Urothelium cell line (cell line): ENCODE results near the gene RECQL5.

ENCODE experiments used
- DNase-seq: peaks from one replicate; pipeline ENCODE4 v3.0.0; 2011; ENCODE audit warnings: low spot score, mixed read lengths
- FAIRE-seq: peaks from 2 replicates; lab custom pipeline; 2011; peaks lifted over from hg19 to GRCh38; lab: Jason Lieb, UNC

Gene RECQL5

DNA sequence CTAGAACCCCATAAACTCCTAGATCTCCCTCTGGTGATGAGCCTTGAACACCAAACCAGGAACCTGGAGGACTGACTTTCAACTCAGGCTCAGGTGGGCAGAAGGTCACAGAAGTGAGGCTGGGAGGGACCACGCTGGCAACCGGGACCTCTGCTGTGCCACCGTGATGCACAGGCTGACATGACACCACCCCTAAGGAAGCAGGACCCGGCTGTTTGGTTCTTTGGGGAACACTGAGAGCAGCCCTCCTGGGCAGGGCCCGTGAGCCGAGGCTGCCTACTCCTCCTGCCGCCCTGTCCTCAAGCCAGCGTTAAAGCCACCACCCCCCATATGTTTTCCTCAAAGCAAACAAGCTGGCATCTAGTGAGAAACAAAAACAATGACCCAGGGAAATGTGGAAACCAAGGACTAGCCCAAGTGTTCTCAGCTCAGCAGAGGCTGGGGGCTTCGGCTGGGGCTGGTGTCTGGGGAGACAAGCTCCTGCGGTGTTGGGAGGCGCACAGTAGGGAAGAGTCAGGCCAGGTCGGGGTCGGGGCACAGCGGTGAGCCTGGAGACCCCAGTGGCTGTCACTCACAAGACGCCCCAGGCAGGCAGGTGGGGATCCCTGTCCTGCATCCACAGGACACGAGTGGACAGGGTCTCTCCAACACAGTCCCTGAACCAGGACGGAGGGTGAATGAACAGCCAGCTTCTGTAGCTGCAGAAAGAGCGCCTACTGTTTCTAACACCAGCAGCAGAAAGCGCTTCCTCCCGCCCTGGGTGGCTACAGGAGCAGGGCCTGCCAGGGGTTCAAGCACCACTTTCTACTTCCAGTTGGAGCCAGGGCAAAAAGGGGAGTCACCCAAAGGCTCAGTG, 32.0 kb downstream of the RECQL5 start:
- DNase-seq (no peak), FAIRE-seq (no peak)

DNA sequence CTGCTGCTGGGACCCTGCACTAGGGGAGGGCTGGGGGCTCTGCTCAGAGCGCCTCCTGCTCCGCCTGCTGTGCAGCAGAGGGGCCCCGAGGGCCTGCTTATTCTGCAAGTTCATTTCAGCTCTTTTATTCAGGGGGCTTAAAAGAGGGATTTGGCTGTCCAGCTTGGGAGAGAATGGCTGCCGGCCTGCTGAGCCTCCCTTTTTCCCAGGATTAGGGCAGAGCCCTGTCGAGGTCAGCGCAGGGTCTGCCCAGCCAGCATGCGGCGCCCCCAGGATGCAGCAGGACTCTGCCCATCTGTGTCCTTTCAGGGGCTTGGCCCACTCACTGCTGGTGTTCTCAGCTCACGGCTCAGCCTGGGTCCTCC, 32.6 kb downstream of the RECQL5 start:
- DNase-seq (no peak), FAIRE-seq (no peak)

DNA sequence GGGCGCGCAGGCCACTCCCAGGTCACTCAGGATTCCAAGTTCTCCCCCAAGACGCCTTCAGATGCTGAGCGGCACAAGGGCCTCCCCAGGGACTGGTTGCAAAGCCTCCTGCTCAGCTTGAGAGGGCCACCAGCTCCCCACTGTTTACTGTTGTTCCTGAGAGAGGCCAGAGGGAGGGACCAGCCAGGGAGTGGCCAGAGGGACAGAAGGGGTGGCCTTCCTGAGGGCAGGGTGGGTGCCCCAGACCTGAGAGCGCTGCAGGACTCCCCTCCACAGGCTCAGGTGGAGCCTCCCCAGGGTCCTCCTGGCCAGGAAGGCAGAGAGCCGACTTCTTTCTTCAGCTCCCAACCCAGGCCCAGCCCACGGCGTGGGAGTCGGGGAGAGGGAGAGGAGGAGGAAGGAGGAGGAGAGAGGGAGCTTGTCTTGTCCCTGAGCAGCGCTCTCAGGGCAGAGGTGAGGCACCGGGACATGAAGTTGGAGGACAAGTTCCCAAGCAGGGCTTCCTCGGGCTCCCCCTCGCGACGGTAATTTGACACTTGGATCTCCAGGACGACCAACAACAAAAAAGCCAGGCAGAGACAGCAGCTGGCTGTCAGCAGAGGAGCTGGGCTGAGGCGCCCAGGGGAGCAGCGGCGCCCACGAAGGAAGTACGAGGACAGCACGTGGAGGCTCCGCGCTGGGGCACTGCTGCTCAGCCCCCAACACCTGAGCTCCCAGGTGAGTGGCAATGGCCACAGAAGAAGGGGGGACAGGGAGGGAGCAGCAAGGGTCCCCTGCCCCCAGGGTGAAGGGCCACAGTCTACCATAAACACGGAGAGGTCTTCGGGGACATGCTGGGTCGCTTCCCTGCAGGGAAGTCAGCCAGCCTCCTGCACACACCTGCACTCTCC, 33.2 kb downstream of the RECQL5 start:
- FAIRE-seq (peak; percentile 94), DNase-seq (peak; percentile 97)

DNA sequence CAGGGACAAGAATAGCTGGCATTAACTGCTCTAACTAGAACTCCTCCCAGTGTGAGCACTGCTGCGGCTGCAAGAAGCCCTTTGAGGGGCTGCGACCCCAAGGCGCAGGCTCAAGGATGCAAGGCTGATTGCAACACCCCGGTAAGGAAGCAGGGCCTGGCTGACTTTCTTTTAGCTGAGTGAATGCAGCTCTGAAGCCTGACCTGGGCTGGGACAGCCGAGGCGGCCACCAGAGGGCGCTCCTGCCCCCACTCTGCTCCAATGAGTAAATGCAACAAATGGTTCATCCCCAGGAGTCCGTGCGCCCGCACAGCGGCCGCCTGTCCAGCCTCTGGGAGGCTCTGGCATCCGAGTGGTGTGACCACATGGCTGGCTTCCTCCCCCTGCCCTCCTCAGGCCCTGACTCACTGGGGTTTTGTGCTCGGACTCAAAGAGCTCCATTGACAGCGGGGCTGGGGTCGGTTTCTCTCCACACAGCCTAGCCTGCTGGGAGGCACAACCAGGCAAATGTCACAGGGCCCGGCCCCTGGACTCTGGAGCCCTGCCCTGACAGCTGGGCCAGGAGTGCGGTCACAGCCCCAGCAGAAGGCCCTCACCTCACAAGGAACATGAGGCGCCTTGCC, 34.0 kb downstream of the RECQL5 start, which contains the start of gene SMIM5:
SMIM5 (plus strand) TSS at position 572 of the 623 bp plus-strand sequence. CDS start 6,768 bp downstream, outside the sequence.
- FAIRE-seq (peak; percentile 81), DNase-seq (peak; percentile 93)

DNA sequence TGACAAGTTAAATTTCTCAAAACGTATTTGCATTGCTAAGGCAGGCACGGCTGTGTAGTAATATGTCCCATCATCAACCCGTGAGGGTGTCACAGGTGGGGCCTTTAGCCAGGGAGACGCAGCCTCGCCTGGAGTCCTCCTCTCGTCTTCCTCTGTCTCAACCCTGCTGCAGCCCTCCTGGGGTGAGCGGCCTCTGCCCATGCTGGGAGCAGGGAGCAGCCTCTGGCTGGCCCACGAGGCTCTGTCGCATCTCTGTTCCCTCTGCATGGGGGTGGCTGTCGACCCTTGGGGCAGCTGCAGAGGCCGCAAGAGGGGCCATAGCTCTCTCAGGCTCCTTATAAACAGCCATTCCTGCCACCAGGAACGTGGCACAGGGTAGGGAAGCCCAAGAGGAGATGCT, 34.5 kb downstream of the RECQL5 start:
- DNase-seq, result no peak
- peak; percentile 80 for FAIRE-seq

DNA sequence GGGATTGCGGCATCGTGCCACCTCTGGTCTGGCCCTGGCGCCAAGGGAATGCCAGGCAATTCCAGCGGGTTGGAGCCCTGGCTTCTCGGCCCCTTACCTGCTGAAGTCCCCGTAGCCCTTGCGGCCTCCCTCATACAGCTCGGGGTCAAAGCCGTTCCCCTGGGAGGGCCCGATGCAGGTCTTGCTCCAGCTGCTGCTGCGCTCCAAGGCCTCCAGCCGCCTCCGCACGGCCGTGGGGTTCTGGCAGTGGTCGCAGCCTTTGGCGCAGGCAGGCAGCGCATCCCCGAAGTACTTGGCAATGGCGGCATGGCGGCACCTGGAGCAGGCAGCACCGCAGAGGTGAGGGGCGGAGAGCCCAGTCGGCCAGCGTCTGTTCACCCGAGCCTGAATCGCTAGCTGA, 35.6 kb downstream of the RECQL5 start:
- FAIRE-seq (peak; percentile 52), DNase-seq (no peak)

DNA sequence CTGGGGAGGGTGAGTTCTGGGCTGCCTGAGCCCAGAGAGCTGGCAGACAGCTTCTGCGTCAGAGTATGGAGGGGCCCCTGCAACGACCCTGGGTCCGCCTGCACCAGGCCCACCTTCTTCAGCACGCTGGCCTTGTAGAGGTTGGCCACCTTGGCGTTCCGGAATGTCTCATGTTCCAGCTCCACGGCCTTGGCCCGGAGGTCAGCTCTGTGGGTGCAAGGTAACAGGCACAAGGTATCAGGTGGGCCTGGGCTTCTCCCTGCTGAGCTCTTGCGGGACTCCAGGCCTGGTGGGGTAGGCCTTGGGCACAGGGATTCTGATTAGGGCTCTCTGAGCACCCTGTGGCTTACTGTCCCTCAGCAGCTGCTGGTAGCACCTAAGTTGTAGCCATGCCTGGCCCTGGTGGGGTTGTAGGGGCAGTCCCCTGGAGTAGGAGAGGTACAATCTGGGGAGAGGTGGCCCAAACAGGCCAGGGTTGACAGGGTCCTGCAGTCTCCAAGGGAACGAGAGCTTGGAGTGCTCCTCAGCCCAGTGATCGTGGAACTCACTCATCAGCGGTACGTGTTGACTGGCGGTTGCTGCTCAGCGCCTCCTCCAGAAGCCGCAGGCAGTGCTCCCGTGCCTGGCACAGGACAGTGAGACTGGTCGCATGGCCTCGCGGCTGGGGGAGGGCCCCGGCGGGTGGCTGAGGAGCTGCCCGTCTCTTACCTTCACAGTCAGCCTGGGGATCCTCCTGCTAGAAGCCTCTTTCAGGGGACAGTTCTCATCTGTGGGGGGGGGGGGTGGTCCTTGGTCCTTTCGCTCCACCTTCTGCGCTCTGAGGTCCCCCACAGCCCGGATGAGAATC, 36.7 kb downstream of the RECQL5 start:
- no peak for FAIRE-seq
- no peak for DNase-seq

DNA sequence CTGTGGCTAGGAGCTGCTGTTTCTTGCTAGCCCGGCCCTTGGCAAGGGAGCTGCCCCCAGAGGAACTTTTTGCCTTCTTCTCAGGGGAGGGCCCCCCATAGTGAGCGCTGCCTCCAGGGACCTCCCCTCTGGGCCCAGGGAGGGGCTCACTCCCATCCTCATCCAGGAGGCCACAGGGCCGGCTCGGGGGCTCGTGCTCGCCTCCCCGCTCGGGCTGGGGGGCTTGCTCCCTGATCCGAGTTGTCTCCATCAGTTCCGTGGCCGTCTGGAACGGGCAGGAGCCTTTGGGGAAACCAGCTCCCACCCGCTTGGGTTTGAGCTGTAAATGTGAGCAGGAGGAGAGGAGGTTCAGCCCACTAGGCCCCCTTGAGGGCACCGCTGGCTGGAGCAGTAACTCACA, 37.8 kb downstream of the RECQL5 start:
- FAIRE-seq, result no peak
- DNase-seq, result no peak

DNA sequence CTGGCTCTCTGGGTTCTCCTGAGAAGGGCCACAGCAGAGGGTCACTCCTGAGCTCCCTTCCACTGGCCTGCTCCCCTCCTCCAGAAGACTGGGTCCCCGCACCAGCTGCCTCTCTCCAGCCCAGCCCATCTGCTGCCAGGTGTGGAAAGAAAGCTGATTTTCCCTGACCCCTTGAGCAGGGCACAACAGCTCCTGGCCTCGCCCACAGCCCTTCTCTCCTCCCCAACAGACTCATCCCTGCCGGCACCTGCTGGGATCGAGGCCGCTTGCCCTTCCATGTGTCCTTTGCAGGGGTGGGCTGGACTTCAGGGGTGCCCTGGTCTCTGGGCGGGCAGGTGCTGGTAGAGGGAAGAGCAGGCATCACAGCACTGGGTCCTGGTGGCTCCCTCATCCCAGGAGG, 38.5 kb downstream of the RECQL5 start:
- no peak for DNase-seq
- no peak for FAIRE-seq

DNA sequence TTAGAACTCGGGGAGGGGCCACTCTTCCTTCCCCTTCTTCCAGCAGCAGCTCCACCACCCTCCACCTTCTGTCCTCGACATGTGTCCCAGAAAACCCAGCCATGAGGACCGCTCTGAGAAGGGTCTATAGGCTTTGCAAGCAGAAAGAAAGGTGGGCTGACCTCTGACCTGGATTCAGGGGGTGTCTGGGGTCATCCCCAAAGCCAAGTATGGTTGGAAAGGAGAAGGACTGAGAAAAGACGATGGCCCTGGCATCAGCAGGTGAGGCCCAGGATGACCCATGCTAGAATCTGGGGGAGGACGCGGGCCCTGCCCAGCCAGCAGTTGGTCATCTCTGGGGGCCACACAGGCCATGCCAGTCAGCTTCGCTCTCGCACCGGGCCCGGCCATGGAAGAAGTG, 39.9 kb downstream of the RECQL5 start:
- no peak for FAIRE-seq
- no peak for DNase-seq

DNA sequence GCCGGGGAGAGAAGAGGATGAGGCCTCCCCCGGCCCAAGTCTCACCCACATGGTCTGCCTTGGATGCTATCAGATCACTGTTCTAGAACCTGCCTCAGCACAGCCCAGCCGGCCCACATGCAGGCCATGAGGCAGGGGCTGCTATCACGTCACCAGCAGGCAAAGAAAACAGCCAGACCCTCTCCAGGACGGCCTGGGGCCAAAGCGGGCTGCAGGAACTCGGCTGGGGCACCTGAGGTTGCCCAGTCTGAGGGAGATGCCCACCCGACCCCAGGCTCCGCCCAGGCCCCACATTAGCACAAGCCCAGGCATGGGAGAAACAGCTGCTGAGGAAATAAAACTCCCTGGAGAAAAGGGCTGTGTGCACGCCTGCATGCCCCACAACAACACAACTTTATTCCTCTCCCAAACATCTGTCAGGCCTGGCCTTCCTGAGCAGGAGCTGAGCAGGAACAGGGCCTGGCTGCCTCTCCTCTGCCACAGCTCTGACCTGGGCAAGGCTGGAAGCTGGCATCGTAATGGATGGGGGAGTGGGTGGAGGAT, 40.4 kb downstream of the RECQL5 start:
- DNase-seq, result no peak
- no peak for FAIRE-seq

DNA sequence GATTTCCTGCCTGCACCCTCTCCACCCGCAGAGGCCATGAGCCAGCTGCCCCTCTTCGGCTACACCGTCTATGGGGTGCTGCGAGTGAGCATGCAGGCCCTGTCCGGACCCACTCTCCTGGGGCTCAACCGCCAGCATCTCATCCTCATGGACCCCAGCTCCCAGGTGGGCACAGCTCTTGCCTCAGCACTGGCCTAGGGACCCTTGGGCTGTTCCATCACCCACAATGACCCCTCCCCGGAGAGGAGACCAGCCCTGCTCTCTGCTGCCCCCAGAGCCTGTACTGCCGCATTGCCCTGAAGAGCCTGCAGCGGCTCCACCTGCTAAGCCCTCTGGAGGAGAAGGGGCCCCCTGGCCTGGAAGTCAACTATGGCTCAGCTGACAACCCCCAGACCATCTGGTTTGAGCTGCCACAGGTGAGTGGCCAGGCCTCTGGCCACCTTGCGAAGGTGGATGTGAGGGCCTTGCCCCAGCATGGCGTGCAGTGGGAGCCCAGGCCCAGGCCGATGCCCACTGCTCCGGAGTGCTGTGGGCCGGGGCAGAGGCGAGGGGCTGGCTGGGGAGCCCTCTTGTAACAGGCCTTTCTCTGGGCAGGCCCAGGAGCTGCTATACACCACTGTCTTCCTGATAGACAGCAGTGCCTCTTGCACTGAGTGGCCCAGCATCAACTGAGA, 41.0 kb downstream of the RECQL5 start:
- DNase-seq, result peak; percentile 72
- FAIRE-seq, result no peak

DNA sequence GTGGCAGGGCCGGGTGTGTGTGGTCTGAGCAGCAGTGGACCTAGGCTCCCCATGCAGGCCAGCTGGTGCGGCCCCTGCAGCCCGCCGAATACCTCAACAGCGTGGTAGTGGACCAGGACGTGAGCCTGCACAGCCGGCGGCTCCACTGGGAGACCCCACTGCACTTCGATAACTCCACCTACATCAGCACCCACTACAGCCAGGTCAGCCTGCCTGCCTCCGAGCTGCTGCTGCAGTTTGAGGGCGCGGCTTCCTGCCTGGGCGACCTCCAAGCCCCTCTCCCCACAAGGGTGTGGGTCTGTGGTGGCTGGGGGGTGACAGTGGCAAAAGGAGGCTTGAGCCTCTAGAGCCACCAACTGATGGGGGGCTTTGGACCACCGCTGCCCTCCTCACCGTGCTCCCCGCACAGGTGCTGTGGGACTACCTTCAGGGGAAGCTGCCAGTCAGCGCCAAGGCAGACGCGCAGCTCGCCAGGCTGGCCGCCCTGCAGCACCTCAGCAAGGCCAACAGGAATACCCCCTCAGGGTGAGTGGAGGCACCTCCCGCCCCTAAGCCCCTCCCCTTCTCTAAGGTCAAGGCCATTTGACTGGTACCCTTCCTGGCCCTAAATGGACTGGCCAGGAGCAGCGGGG, 42.1 kb downstream of the RECQL5 start:
- DNase-seq (no peak), FAIRE-seq (peak; percentile 35)

DNA sequence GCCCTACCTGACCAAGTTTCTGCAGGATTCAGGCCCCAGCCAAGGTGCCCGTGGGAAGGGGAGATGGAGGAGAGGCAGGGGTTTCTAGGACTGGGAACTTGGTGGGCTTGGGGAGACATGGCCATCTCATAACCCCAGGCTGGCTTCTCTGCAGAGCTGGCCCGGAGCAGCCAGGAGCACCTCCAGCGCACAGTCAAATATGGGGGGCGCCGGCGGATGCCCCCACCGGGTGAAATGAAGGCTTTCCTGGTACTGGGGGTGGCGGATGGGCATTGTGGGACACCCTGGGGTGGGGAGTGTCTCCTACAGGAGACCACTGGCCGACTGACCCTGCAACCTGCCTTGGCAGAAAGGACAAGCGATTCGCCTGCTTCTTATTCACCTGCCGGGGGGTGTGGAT, 42.9 kb downstream of the RECQL5 start:
- DNase-seq (no peak), FAIRE-seq (no peak)

DNA sequence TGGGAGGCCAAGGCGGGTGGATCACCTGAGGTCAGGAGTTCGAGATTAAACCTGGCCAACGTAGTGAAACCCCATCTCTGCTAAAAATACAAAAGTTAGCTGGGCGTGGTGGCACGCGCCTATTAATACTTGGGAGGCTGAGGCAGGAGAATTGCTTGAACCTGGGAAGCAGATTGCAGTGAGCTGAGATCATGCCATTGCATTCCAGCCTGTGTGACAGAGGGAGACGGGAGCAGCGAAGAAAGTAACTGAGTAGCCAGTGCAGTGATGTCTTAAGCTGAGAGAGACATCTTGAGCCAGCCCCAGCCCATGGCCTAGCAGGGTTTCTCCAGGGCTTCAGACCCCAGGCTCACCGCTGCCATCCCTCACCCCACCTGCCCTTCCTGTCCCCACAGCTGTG, 43.6 kb downstream of the RECQL5 start:
- FAIRE-seq, result no peak
- DNase-seq, result no peak

DNA sequence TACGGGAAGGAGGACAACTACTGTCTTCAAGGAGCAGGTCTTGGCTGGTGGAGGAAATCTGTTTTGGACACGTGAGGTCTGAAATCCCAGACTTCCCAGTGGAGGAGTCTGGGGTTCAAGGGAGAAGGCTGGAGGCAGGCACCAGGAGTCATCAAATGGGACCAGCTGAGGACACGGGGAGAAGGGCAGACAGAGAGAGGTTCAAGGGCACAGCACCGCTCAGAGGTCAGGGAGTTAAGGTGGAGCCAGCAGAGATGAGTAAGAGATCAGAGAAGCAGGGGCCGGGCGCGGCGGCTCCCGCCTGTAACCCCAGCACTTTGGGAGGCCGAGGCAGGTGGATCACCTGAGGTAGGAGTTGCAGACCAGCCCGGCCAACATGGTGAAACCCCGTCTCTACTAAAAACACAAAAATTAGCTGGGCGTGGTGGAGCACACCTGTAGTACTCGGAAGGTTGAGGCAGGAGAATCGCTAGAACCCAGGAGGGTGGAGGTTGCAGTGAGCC, 44.1 kb downstream of the RECQL5 start:
- FAIRE-seq (no peak), DNase-seq (no peak)

DNA sequence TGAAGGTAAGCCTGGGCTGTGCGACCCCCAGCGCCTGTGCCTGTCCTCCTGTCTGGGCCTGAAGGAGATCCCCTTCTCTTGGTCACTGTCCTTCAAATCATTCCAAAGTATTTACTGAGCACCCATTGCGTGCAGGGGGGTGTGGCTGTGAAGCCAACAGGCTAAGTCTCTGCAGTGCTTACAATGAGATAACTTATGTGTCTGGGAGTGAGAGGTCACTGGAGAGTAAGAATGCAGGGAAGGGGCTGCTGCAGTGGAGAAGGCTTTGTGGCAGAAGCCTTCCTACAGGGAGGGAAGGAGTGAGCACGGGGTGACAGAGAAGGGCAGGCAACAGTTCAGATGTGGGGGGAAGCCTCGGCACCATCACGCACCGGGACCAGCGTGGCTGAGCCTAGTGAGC, 44.9 kb downstream of the RECQL5 start:
- no peak for DNase-seq
- peak; percentile 5 for FAIRE-seq

DNA sequence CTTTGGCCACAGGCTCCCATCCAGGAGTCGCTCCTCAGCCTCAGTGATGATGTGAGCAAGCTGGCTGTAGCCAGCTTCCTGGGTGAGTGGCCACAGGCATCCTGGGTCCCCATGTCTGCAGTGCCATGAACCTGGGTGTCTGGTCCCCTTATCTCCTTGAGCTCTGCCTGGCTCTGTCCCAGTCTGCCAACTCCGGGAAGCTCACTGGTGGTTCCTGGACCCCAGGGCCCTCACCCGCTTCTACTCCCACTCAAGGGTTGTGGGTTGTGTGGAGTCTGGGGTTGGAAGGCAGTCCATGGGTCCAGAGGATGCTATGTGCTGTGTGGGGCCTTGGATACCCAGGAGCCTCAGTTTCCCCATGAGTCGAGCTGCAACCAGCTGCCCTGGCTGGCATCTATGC, 45.5 kb downstream of the RECQL5 start:
- DNase-seq (no peak), FAIRE-seq (no peak)
